Psoas muscle (tissue), 8 donors: ENCODE measurements around the gene SEC16A. TPM values are rescaled to one million over a fixed set of nuclear protein-coding genes. Genes with fewer than 3 reads are reported as not detected.

Source experiments
- ATAC-seq, 4 donors: fragments of 200-7000 bp; cut with Tn5 transposase; one replicate each; pipeline ENCODE4 v1.9.1; 2020; ENCODE audit warnings: moderate library complexity in 3 of 4, mild to moderate bottlenecking in 2 of 4
- DNase-seq, 2 donors: peaks; one replicate each; pipeline ENCODE4 v3.0.0-alpha.2; 2020
- H3K27ac ChIP-seq: fragments of 200-600 bp; one replicate; pipeline ENCODE4 v1.8.0; 2022
- H3K27me3 ChIP-seq, 3 donors: fragments of 200-600 bp in 1 of 3; one replicate each; pipeline versions ENCODE4 v1.6.1 to v1.8.0; 2013 to 2022; ENCODE audit warnings: low read length in 2 of 3, mild to moderate bottlenecking in 2 of 3, moderate library complexity in 1 of 3; ENCODE audit not compliant: insufficient read depth in 3 of 3
- H3K36me3 ChIP-seq, 2 donors: fragments of 200-600 bp in 1 of 2; one replicate each; pipeline versions ENCODE4 v1.6.1 to v1.8.0; 2013 to 2022; ENCODE audit warnings: low read depth in 1 of 2, mild to moderate bottlenecking in 1 of 2, moderate library complexity in 1 of 2; ENCODE audit not compliant: insufficient read depth in 1 of 2
- H3K4me1 ChIP-seq: fragments of 200-600 bp; one replicate; pipeline ENCODE4 v1.8.0; 2022
- H3K4me3 ChIP-seq: fragments of 200-600 bp; one replicate; pipeline ENCODE4 v1.8.0; 2022; ENCODE audit warnings: mild to moderate bottlenecking
- H3K9me3 ChIP-seq: fragments of 200-600 bp; one replicate; pipeline ENCODE4 v1.8.0; 2022
- CTCF ChIP-seq: fragments of 200-600 bp; IDR thresholded peaks from one replicate; pipeline ENCODE4 v1.8.0; 2022; ENCODE audit warnings: antibody characterized with exemption
- WGBS, 3 donors: extraction: QIAGEN DNeasy Blood & Tissue Kit; methylation state at CpG; one replicate each; pipeline versions ENCODE4 v1.1.6 to v1.1.7; 2013; 5-methylcytosine and 5-hydroxymethylcytosine counted together
- intact Hi-C, 2 donors: fragments of 100-400 bp; cut with DNase I; formaldehyde crosslinking; loops; one replicate each; pipeline versions ENCODE4 v1.11.0 to v1.14.2; 2022
- polyA plus RNA-seq, 3 donors: library from polyadenylated mRNA; stranded (reverse); fragments of 200-250 nt; gene quantifications; one replicate each; pipeline ENCODE4 v1.2.3, GENCODE V29; 2013
- total RNA-seq, 4 donors: library from RNA; stranded (reverse); fragmentation: NEBNext Ultra II Directional in 2 of 4; extraction: Animal tissue kit (Norgen Biotek cat#: 25700) in 2 of 4; gene quantifications; one replicate each; pipeline versions ENCODE4 v1.2.1 to v1.2.4, GENCODE V29; 2021 to 2023
- donor health status: healthy with polysubstance abuse.
- donor health status: DM: no; HTN: no; CAD: no; lungs with moderate emphysema.
- donor health status: Bipolar disorder and iron deficiency.
- donor health status: healthy.
- donor health status: DM: yes; HTN: yes; CAD: no.
- donor health status: DM: no; HTN: no; CAD: no.
- donor health status: DM: no; HTN: no; CAD: no.
- donor health status: DM: yes; HTN: yes; CAD: no.

The SEC16A gene
- total and polyA plus RNA-seq, 7 donors, result 22.3 to 40.0 (median 31.5) TPM

GRCh38 chr9:136515276-136515675, 32.4 kb upstream of the SEC16A start:
- intact Hi-C loops, result no loop called here
- H3K27ac ChIP-seq, result no peak overlapping the region
- H3K4me1 ChIP-seq, result no peaks in the 10 kb centered on the region
- no peak for TF ChIP-seq CTCF
- ATAC-seq, result no peak
- no peak for DNase-seq
- peaks cover 0 to 83% of the 10 kb centered on the region in 2 donors for H3K36me3 ChIP-seq
- WGBS, 3 donors, result 93% methylated on average over 25 to 28 of the region's 28 CpGs
- no peak overlapping the region for H3K4me3 ChIP-seq
- H3K9me3 ChIP-seq, result no peaks in the 10 kb centered on the region
- no peaks in the 10 kb centered on the region for H3K27me3 ChIP-seq

- no peaks in the 10 kb centered on the region for H3K27me3 ChIP-seq
- no peak for DNase-seq
- no peaks in the 10 kb centered on the region for H3K9me3 ChIP-seq
- no peak for TF ChIP-seq CTCF
- no peak overlapping the region for H3K4me3 ChIP-seq
- no peak overlapping the region for H3K27ac ChIP-seq
- intact Hi-C loops, result no loop called here
- H3K4me1 ChIP-seq, result no peaks in the 10 kb centered on the region
- peaks cover 0 to 91% of the 10 kb centered on the region in 2 donors for H3K36me3 ChIP-seq
- no peak for ATAC-seq
- 85 to 91% (median 90%) methylated on average over 29 of the region's 29 CpGs for WGBS, 3 donors
Measured at GRCh38 chr9:136514022-136514714, 31.3 kb upstream of the SEC16A start.

- TF ChIP-seq CTCF, result no peak
- H3K4me3 ChIP-seq, result no peak overlapping the region
- H3K4me1 ChIP-seq, result no peaks in the 10 kb centered on the region
- DNase-seq (no peak), ATAC-seq (no peak)
- H3K27ac ChIP-seq, result no peak overlapping the region
- 96 to 97% (median 96%) methylated on average over 16 of the region's 16 CpGs for WGBS, 3 donors
- H3K36me3 ChIP-seq, result peaks cover 0 to 91% of the 10 kb centered on the region in 2 donors
- intact Hi-C loops, result no loop called here
- H3K9me3 ChIP-seq, result no peaks in the 10 kb centered on the region
- no peaks in the 10 kb centered on the region for H3K27me3 ChIP-seq
Measured at GRCh38 chr9:136513191-136513590, 30.4 kb upstream of the SEC16A start.

DNA sequence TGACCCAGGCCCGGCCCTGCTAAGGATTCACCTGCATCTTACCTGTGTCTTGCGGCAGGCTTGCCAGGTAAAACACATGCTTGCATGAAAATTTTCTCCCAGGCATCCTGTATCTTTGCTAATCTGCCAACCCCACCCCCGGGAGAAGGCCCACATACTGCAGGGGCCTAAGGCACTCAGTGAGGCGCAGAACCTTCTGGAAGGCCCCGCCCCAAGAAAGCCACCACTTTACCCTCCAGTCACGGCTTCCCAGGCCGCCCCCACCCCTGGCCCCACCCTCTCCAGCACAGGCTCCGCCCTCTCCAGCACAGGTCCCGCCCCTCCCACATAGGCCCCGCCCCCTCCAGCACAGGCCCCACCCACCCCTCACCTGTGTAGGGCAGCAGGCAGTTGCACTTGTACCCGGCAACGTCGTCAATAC, 29.8 kb upstream of the SEC16A start:
- no peak for TF ChIP-seq CTCF
- Histone ChIP-seq H3K4me1 (no peaks in the 10 kb centered on the region), H3K36me3 (peaks cover 0 to 91% of the 10 kb centered on the region in 2 donors), H3K4me3 (peak overlapping the region; percentile 25), H3K27me3 (no peaks in the 10 kb centered on the region), H3K27ac (peak overlapping the region; percentile 76), H3K9me3 (no peaks in the 10 kb centered on the region)
- intact Hi-C loops, result no loop called here
- no peak for DNase-seq
- ATAC-seq, result peak in 2 of 4 donors; percentile 47 to 48
- WGBS, 3 donors, result 74 to 86% (median 82%) methylated on average over 13 of the region's 13 CpGs
